ENCODE results near the gene YKT6.
A peak's percentile ranks its signal among the peaks of the same experiment; 100 is the strongest.

The YKT6 gene

GRCh38 chr7:44256459-44256858 lies 55.7 kb downstream of the YKT6 start:
- Mint-ChIP-seq H3K27ac (no peak overlapping the region), H3K27me3 (ENCODE audit: low read depth) (peaks cover 6% of the 10 kb centered on the region), H3K36me3 (ENCODE audit: low read depth) (no peaks in the 10 kb centered on the region), H3K4me1 (peaks cover 17% of the 10 kb centered on the region), H3K4me3 (no peak overlapping the region), H3K9me3 (no peaks in the 10 kb centered on the region)
- TF ChIP-seq CTCF (IDR thresholded peaks at IDR 0.05; ENCODE audit: unreplicated experiment in 3 of 3) = no peak

DNA sequence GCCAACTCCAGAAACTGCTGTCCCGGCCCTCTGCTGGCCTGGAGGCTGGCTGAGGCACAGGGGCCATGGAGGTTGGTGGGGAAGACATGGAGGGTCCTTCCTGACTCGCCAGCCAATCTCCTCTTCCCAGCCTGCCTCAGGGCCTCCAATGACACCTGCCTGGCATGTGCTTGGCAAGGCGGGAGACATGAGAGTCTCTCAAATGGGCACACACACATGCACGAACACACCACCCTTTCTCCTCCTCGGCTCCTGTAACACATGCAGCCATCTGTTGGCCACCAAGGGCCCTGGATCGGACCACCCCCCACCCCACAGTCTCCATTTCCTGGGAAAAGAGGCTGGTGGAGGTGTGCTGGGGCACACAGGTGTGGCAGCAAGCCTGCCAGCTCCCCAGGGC lies 56.4 kb downstream of the YKT6 start:
- H3K4me1 Mint-ChIP-seq = peaks cover 17% of the 10 kb centered on the region
- no peak overlapping the region for H3K27ac Mint-ChIP-seq
- peaks cover 6% of the 10 kb centered on the region for H3K27me3 Mint-ChIP-seq (ENCODE audit: low read depth)
- no peak overlapping the region for H3K4me3 Mint-ChIP-seq
- H3K36me3 Mint-ChIP-seq (ENCODE audit: low read depth) = no peaks in the 10 kb centered on the region
- no peaks in the 10 kb centered on the region for H3K9me3 Mint-ChIP-seq
- no peak for TF ChIP-seq CTCF (IDR thresholded peaks at IDR 0.05; ENCODE audit: unreplicated experiment in 3 of 3)

- Mint-ChIP-seq H3K4me1 (peaks cover 17% of the 10 kb centered on the region), H3K4me3 (peak overlapping the region in 1 of 3 experiments; percentile 26), H3K36me3 (ENCODE audit: low read depth) (no peaks in the 10 kb centered on the region), H3K27me3 (ENCODE audit: low read depth) (peaks cover 6% of the 10 kb centered on the region), H3K27ac (peak overlapping the region; percentile 31 to 53 (median 46)), H3K9me3 (no peaks in the 10 kb centered on the region)
- no peak for TF ChIP-seq CTCF (IDR thresholded peaks at IDR 0.05; ENCODE audit: unreplicated experiment in 3 of 3)
Observed at GRCh38 chr7:44257618-44258422, 57.0 kb downstream of the YKT6 start.

DNA sequence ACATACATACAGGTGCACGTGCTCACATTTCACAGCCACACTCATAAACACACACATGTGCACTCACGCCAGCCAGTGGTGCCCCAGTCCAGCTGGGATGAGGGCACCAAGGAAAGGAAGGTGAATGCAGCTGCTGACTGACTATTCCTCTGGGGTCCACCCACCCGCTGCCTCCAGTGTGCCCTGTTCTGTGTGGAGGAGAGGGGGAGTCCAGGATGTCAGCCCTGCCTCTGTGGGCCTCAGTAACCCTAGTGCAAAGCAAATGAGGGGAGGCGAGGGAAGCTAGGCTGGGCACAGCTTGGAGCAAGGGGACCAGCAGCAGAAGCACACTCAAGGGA lies 57.6 kb downstream of the YKT6 start:
- H3K27me3 Mint-ChIP-seq (ENCODE audit: low read depth) = peaks cover 10% of the 10 kb centered on the region
- H3K4me1 Mint-ChIP-seq = peaks cover 17% of the 10 kb centered on the region
- no peaks in the 10 kb centered on the region for H3K36me3 Mint-ChIP-seq (ENCODE audit: low read depth)
- H3K27ac Mint-ChIP-seq = peak overlapping the region; percentile 31 to 53 (median 46)
- H3K9me3 Mint-ChIP-seq = no peaks in the 10 kb centered on the region
- TF ChIP-seq CTCF (IDR thresholded peaks at IDR 0.05; ENCODE audit: unreplicated experiment in 3 of 3) = no peak
- peak overlapping the region in 1 of 3 experiments; percentile 26 for H3K4me3 Mint-ChIP-seq

DNA sequence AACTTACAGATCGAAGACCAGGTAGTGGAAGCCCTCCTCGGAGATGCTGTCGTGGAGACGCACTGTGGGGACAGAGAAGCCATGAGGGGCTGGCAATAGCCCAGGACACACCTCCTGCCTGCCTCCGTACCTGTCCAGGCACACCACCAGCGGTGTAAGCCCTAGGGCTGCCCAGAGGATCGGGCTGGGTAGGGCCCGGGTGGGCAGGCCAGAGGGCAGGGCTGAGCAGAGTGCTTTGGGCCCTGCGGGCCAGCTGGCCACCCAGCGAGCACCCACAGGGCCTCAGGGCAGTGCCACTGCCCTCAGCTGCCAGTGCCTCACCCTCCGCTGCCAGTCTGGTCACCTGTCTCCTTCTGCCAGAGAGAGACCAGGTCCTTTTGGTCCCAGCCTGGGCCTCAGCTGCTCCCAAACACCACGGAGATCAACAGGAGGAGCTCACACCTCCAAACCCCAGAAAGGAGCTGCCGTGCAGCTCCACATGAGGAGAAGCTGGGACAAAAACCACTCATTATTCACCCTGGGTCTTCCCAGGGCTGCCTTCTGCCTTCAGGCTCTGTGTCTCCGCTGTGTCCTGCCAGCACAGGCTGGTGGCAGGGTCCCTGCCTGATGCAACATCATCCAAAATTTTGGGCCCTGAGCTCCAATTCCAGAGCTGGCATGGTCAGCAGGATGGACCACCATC lies 58.2 kb downstream of the YKT6 start:
- no peaks in the 10 kb centered on the region for H3K9me3 Mint-ChIP-seq
- peaks cover 17% of the 10 kb centered on the region for H3K4me1 Mint-ChIP-seq

More for the DNA sequence above, 58.2 kb downstream of the YKT6 start:
- TF ChIP-seq CTCF (IDR thresholded peaks at IDR 0.05; ENCODE audit: unreplicated experiment in 3 of 3) = no peak
- Mint-ChIP-seq H3K36me3 (ENCODE audit: low read depth) (no peaks in the 10 kb centered on the region), H3K4me3 (no peak overlapping the region), H3K27me3 (ENCODE audit: low read depth) (peaks cover 10% of the 10 kb centered on the region), H3K27ac (peak overlapping the region in 2 of 3 experiments; percentile 25 to 32)

Measured in nephron (organoid).